Raji (cell line): ENCODE data around the gene MAD1L1.

Experiments
- POLR2A ChIP-seq: IDR thresholded peaks from 2 replicates; pipeline ENCODE4 v1.6.1; 2011; ENCODE audit warnings: low read depth, low read length, control low read depth; ENCODE audit not compliant: insufficient read depth

MAD1L1 gene

GRCh38 chr7:1897076-1897860 lies 335.5 kb downstream of the MAD1L1 start:
- no peak for TF ChIP-seq POLR2A

GRCh38 chr7:1895664-1896515 lies 336.9 kb downstream of the MAD1L1 start:
- TF ChIP-seq POLR2A, result no peak

- no peak for TF ChIP-seq POLR2A
Observed at GRCh38 chr7:1894906-1895663, 337.7 kb downstream of the MAD1L1 start.

GRCh38 chr7:1894313-1894900 lies 338.3 kb downstream of the MAD1L1 start:
- TF ChIP-seq POLR2A, result no peak

GRCh38 chr7:1893451-1893850 lies 339.3 kb downstream of the MAD1L1 start:
- TF ChIP-seq POLR2A, result no peak

GRCh38 chr7:1893036-1893435 lies 339.7 kb downstream of the MAD1L1 start:
- TF ChIP-seq POLR2A, result no peak

GRCh38 chr7:1892011-1892965 lies 340.5 kb downstream of the MAD1L1 start:
- TF ChIP-seq POLR2A, result no peak

GRCh38 chr7:1890289-1891235 lies 342.2 kb downstream of the MAD1L1 start:
- no peak for TF ChIP-seq POLR2A

GRCh38 chr7:1889556-1890181 lies 343.1 kb downstream of the MAD1L1 start:
- TF ChIP-seq POLR2A, result no peak

- TF ChIP-seq POLR2A, result no peak
Observed at GRCh38 chr7:1889091-1889490, 343.7 kb downstream of the MAD1L1 start.

- no peak for TF ChIP-seq POLR2A
Observed at GRCh38 chr7:1888425-1888824, 344.3 kb downstream of the MAD1L1 start.

GRCh38 chr7:1887251-1887650 lies 345.5 kb downstream of the MAD1L1 start:
- no peak for TF ChIP-seq POLR2A

- no peak for TF ChIP-seq POLR2A
Observed at GRCh38 chr7:1886361-1887064, 346.2 kb downstream of the MAD1L1 start.
